Right atrium auricular region (tissue), 2 donors: Measurements from ENCODE around the gene CD83. TPM values are rescaled to one million over a fixed set of nuclear protein-coding genes. Genes with fewer than 3 reads are reported as not detected.
"Not testable (repeated sequence)": the region's sequence is repeated elsewhere in the genome, so short reads cannot be mapped to it uniquely, and the experiment has no call there.

Experiments used
- DNase-seq: peaks from one replicate; pipeline ENCODE4 v3.0.0-alpha.2; 2019; ENCODE audit warnings: low spot score
- H3K27ac ChIP-seq, 2 donors: fragments of 200-600 bp; sonication (generic); 1 replicate in 1 of 2; 2 replicates in 1 of 2; pipeline ENCODE4 v1.5.1; 2016 to 2019
- H3K27me3 ChIP-seq, 2 donors: fragments of 200-600 bp; sonication (generic); one replicate each; pipeline versions ENCODE4 v1.5.1 to v1.6.0; 2017 to 2019
- H3K36me3 ChIP-seq: fragments of 200-600 bp; sonication (generic); one replicate; pipeline ENCODE4 v1.5.1; 2016
- H3K4me1 ChIP-seq, 2 donors: fragments of 200-600 bp; sonication (generic); one replicate each; pipeline versions ENCODE4 v1.5.1 to v1.6.0; 2017 to 2019
- H3K4me3 ChIP-seq, 2 donors: fragments of 200-600 bp; sonication (generic); 1 replicate in 1 of 2; 2 replicates in 1 of 2; pipeline ENCODE4 v1.5.1; 2017 to 2019; ENCODE audit warnings: mild to moderate bottlenecking in 1 of 2, moderate library complexity in 1 of 2
- H3K9me3 ChIP-seq, 2 donors: fragments of 200-600 bp; sonication (generic); one replicate each; pipeline ENCODE4 v1.5.1; 2019
- total RNA-seq, 2 donors: library from RNA; depleted of rRNA; stranded (reverse); fragments of >200 nt; gene quantifications; one replicate each; pipeline ENCODE4 v1.1.0, GENCODE V29; 2016
- TF ChIP-seq, protein P1 (sequence below), 2 donors: fragments of 200-600 bp; sonication (generic); IDR thresholded peaks; one replicate each; pipeline ENCODE4 v1.5.1; 2019; ENCODE audit warnings: antibody characterized with exemption in 2 of 2

CD83 gene, protein sequence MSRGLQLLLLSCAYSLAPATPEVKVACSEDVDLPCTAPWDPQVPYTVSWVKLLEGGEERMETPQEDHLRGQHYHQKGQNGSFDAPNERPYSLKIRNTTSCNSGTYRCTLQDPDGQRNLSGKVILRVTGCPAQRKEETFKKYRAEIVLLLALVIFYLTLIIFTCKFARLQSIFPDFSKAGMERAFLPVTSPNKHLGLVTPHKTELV
- 1 to 10 TPM; 1.7 to 2.1 TPM for total RNA-seq

DNA sequence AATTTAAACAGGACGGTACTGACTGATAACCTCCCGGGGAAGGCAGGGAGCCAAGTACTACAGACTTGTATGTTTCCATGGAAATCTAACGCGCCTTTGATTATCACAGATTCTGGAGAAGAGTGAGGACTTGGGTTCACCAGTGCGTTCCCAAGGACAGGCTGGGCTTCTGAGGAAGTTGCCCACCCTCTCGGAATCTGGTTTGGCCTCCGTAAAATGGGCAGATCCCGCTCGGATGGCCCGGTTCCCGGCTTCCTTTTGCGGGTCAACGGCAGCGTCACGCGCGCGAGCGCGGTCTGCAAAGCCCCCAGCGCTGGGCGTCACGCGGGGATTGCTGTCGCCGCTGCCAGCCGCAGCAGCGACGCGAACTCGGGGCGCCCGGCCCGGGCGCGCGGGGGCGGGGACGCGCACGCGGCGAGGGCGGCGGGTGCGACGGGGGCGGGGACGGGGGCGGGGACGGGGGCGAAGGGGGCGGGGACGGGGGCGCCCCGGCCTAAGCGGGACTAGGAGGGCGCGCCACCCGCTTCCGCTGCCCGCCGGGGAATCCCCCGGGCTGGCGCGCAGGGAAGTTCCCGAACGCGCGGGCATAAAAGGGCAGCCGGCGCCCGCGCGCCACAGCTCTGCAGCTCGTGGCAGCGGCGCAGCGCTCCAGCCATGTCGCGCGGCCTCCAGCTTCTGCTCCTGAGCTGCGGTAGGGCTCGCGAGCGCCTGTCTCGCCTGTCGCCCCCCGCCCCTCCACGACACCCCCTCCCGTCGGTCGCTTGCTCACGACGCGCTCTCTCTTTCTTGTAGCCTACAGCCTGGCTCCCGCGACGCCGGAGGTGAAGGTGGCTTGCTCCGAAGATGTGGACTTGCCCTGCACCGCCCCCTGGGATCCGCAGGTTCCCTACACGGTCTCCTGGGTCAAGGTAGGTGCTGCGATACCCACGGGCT lies at the start of gene CD83:
Gene CD83 (plus strand): TSS at position 615 of the 933 bp plus-strand sequence. CDS start 40 bp downstream, at position 655.
- Histone ChIP-seq H3K27me3 (no peaks in the 10 kb centered on the region), H3K27ac (peak within 1 kb of the TSS; percentile 53 to 70), H3K9me3 (no peaks in the 10 kb centered on the region), H3K4me3 (peak within 1 kb of the TSS; percentile 57 to 78), H3K36me3 (no peaks in the 10 kb centered on the region), H3K4me1 (peaks cover 0 to 8% of the 10 kb centered on the region in 2 donors)
- TF ChIP-seq, protein P1, sequence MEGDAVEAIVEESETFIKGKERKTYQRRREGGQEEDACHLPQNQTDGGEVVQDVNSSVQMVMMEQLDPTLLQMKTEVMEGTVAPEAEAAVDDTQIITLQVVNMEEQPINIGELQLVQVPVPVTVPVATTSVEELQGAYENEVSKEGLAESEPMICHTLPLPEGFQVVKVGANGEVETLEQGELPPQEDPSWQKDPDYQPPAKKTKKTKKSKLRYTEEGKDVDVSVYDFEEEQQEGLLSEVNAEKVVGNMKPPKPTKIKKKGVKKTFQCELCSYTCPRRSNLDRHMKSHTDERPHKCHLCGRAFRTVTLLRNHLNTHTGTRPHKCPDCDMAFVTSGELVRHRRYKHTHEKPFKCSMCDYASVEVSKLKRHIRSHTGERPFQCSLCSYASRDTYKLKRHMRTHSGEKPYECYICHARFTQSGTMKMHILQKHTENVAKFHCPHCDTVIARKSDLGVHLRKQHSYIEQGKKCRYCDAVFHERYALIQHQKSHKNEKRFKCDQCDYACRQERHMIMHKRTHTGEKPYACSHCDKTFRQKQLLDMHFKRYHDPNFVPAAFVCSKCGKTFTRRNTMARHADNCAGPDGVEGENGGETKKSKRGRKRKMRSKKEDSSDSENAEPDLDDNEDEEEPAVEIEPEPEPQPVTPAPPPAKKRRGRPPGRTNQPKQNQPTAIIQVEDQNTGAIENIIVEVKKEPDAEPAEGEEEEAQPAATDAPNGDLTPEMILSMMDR (IDR thresholded peaks at IDR 0.05), result peak in 1 of 2 donors; percentile 37
- DNase-seq, result no peak

DNA sequence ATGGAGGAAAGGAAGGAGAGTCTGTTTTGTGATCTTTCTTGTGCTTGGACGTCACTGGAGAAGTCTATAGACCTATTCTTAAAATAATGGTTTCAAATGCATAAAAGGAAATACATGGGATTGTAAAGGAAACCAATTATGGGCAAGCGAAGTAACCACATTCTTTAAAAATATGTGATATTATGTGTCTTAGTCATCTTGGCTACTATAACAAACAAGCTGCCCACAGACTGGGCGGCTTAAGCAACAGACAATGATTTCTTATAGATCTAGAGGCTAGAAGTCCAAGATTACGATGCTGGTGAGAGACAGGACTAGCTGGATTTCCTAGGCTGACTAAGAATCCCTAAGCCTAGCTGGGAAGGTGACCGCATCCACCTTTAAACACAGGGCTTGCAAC lies 49.4 kb upstream of the CD83 start:
- Histone ChIP-seq H3K4me1 (no peaks in the 10 kb centered on the region), H3K36me3 (no peaks in the 10 kb centered on the region), H3K27ac (no peak overlapping the region), H3K4me3 (no peak overlapping the region), H3K27me3 (no peaks in the 10 kb centered on the region), H3K9me3 (no peaks in the 10 kb centered on the region)
- DNase-seq, result no peak
- TF ChIP-seq, protein P1 (IDR thresholded peaks at IDR 0.05), result no peak

DNA sequence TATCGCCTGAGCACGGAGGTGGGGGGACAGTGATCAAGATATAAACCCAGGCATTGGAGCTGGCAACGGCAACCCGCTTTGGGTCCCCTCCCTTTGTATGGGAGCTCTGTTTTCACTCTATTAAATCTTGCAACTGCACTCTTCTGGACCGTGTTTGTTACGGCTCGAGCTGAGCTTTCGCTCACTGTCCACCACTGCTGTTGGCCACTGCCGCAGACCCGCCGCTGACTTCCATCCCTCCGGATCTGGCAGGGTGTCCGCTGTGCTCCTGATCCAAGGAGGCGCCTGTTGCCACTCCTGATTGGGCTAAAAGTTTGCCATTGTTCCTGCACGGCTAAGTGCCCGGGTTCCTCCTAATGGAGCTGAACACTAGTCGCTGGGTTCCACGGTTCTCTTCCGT lies 48.9 kb upstream of the CD83 start:
- TF ChIP-seq, protein P1 (IDR thresholded peaks at IDR 0.05), result no peak
- Histone ChIP-seq H3K36me3 (no peaks in the 10 kb centered on the region), H3K27me3 (no peaks in the 10 kb centered on the region), H3K4me1 (no peaks in the 10 kb centered on the region), H3K4me3 (no peak overlapping the region), H3K9me3 (no peaks in the 10 kb centered on the region), H3K27ac (no peak overlapping the region)
- no peak for DNase-seq

DNA sequence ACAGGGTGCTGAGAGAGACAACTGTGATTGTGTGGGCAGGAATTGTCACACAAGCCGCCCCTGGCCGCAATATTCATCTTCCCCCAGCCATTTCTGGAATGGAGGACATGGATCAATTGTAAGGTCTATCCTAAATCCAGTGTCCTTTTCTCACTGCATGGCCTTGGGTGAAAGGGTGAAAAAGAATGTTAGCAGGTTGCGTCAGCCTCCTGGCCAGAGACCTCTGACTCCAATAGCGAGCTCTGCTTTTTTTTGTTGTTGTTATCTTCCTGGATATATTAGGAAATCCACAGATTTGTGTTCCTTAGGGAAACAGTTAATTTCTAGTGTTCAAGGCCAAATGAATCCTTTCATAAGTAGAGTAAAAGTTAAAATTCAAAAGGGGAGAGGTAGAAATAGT lies 47.1 kb upstream of the CD83 start:
- Histone ChIP-seq H3K4me3 (no peak overlapping the region), H3K36me3 (no peaks in the 10 kb centered on the region), H3K27me3 (no peaks in the 10 kb centered on the region), H3K27ac (no peak overlapping the region), H3K4me1 (no peaks in the 10 kb centered on the region), H3K9me3 (no peaks in the 10 kb centered on the region)
- no peak for DNase-seq
- TF ChIP-seq, protein P1 (IDR thresholded peaks at IDR 0.05), result no peak

DNA sequence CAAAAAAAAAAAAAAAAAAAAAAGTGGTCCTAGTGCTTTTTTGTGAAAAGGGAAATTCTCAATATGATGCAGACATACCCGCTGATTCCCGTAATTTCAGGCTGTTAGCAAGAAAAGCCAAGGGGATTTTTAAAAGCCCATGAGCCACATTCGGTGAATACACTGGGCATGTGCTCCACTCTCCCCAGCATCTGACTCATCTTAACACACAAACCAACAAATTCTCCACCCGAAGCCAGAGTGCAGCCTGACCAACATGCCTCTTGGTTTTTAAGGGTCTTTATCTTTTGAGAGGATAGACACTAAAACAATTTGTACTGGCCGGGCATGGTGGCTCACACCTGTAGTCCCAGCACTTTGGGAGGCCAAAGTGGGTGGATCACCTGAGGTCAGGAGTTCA lies 45.5 kb upstream of the CD83 start:
- no peaks in the 10 kb centered on the region for H3K9me3 ChIP-seq
- no peak for DNase-seq
- H3K4me3 ChIP-seq, result no peak overlapping the region
- H3K4me1 ChIP-seq, result no peaks in the 10 kb centered on the region
- H3K36me3 ChIP-seq, result no peaks in the 10 kb centered on the region
- TF ChIP-seq, protein P1 (IDR thresholded peaks at IDR 0.05), result no peak
- H3K27me3 ChIP-seq, result no peaks in the 10 kb centered on the region
- no peak overlapping the region for H3K27ac ChIP-seq

DNA sequence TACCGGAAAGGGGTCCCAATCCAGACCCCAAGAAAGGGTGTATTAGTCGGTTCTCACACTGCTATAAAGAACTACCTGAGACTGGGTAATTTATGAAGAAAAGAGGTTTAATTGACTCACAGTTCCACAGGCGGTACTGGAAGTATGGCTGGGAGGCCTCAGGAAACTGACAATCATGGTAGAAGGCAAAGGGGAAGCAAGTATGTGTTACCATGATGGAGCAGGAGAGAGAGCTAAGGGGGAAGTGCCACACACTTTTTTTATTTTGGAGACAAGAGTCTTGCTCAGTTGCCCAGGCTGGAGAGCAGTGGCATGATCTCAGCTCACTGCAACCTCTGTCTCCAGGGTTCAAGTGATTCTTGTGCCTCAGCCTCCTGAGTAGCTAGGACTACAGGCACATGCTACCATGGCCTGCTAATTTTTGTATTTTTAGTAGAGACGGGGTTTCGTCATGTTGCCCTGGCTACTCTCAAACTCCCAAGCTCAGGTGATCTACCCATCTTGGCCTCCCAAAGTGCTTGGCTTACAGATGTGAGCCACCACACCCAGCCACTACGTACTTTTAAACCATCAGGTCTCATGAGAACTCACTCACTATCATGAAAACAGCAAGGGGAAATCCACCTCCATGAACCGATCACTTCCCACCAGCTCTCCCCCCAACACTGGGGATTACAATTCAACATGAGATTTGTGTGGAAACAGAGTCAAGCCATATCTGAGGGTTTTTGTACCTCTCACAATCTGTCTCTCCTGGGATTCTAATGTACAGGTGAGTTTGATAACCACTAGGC lies 43.8 kb upstream of the CD83 start:
- H3K27me3 ChIP-seq, DNase-seq, H3K27ac ChIP-seq, H3K36me3 ChIP-seq, H3K4me3 ChIP-seq, H3K4me1 ChIP-seq, H3K9me3 ChIP-seq: not testable (repeated sequence)
